CD4-positive, alpha-beta T cell treated with Interleukin-17A for 4 hours (primary cell): ENCODE results near the gene TEX13D.

ENCODE experiments used
- DNase-seq: peaks from one replicate; pipeline ENCODE4 v3.0.0-alpha.2; 2020; ENCODE audit warnings: mixed read lengths

TEX13D gene

GRCh38 chrX:124348885-124349453 lies 16.5 kb downstream of the TEX13D start:
- DNase-seq: no peak

- DNase-seq: no peak
Measured at GRCh38 chrX:124354648-124355047, 22.2 kb downstream of the TEX13D start.

- DNase-seq: no peak
Measured at GRCh38 chrX:124358800-124359383, 26.4 kb downstream of the TEX13D start.

GRCh38 chrX:124362072-124362471 lies 29.6 kb downstream of the TEX13D start:
- no peak for DNase-seq

- DNase-seq: no peak
Measured at GRCh38 chrX:124362761-124363160, 30.3 kb downstream of the TEX13D start.

- DNase-seq: no peak
Measured at GRCh38 chrX:124369722-124370121, 37.3 kb downstream of the TEX13D start.

- DNase-seq: no peak
Measured at GRCh38 chrX:124373348-124373747, 40.9 kb downstream of the TEX13D start.

GRCh38 chrX:124378643-124379042 lies 46.2 kb downstream of the TEX13D start:
- DNase-seq: no peak

GRCh38 chrX:124383354-124383753 lies 50.9 kb downstream of the TEX13D start:
- DNase-seq: no peak

- no peak for DNase-seq
Measured at GRCh38 chrX:124386401-124386800, 53.9 kb downstream of the TEX13D start.
